HEK293T (cell line): Measurements from ENCODE around the gene GJC1.

Experiments used
- CTCF ChIA-PET: fragments of 350-600 bp; formaldehyde crosslinking; extraction: SDS; loops from one replicate; lab custom pipeline; 2021; ENCODE audit warnings: antibody characterized with exemption, inconsistent platforms; lab: Yijun Ruan, JAX
- POLR2A ChIA-PET: fragments of 350-600 bp; formaldehyde crosslinking; extraction: SDS; loops from one replicate; lab custom pipeline; 2020; ENCODE audit warnings: antibody characterized with exemption, inconsistent platforms; lab: Yijun Ruan, JAX
- DNase-seq: peaks from one replicate; pipeline ENCODE4 v3.0.0; 2012; ENCODE audit warnings: mixed read lengths; ENCODE audit errors: extremely low spot score
- ARNT ChIP-seq: fragments of 450-650 bp; IDR thresholded peaks from 2 replicates; pipeline ENCODE4 v1.6.1; 2017; ENCODE audit warnings: mild to moderate bottlenecking
- BHLHE40 ChIP-seq: fragments of 450-650 bp; IDR thresholded peaks from 2 replicates; pipeline ENCODE4 v1.6.1; 2016; ENCODE audit warnings: mild to moderate bottlenecking, moderate library complexity, borderline replicate concordance
- CTBP1 ChIP-seq: fragments of 450-650 bp; IDR thresholded peaks from 2 replicates; pipeline ENCODE4 v1.6.1; 2016; ENCODE audit warnings: borderline replicate concordance
- ELF4 ChIP-seq: fragments of 450-650 bp; IDR thresholded peaks from 2 replicates; pipeline ENCODE4 v1.6.1; 2017; ENCODE audit warnings: antibody characterized with exemption
- FOXA1 ChIP-seq: fragments of 450-650 bp; IDR thresholded peaks from 2 replicates; pipeline ENCODE4 v1.6.1; 2016; ENCODE audit warnings: mild to moderate bottlenecking
- FOXK2 ChIP-seq: fragments of 450-650 bp; IDR thresholded peaks from 2 replicates; pipeline ENCODE4 v1.6.1; 2016; ENCODE audit warnings: mild to moderate bottlenecking
- FOXM1 ChIP-seq: fragments of 450-650 bp; IDR thresholded peaks from 2 replicates; pipeline ENCODE4 v1.6.1; 2017; ENCODE audit warnings: mild to moderate bottlenecking, borderline replicate concordance
- HDGF ChIP-seq: fragments of 450-650 bp; IDR thresholded peaks from 2 replicates; pipeline ENCODE4 v1.6.1; 2017; ENCODE audit warnings: antibody characterized with exemption, borderline replicate concordance
- L3MBTL2 ChIP-seq: fragments of 450-650 bp; conservative IDR thresholded peaks from 2 replicates; pipeline ENCODE4 v1.6.1; 2016; ENCODE audit warnings: mild to moderate bottlenecking
- LEF1 ChIP-seq: fragments of 450-650 bp; IDR thresholded peaks from 2 replicates; pipeline ENCODE4 v1.6.1; 2017; ENCODE audit warnings: mild to moderate bottlenecking, borderline replicate concordance
- NFRKB ChIP-seq: fragments of 450-650 bp; IDR thresholded peaks from 2 replicates; pipeline ENCODE4 v1.6.1; 2016; ENCODE audit warnings: mild to moderate bottlenecking, moderate library complexity
- SP1 ChIP-seq: fragments of 450-650 bp; IDR thresholded peaks from 2 replicates; pipeline ENCODE4 v1.6.1; 2017
- SUZ12 ChIP-seq: fragments of 450-650 bp; IDR thresholded peaks from 2 replicates; pipeline ENCODE4 v1.6.1; 2016; ENCODE audit warnings: mild to moderate bottlenecking
- TARDBP ChIP-seq: fragments of 450-650 bp; IDR thresholded peaks from 2 replicates; pipeline ENCODE4 v1.6.1; 2016
- ZNF384 ChIP-seq: fragments of 450-650 bp; IDR thresholded peaks from 2 replicates; pipeline ENCODE4 v1.6.1; 2016
- TF ChIP-seq, protein P1 (sequence below): fragments of 450-650 bp; IDR thresholded peaks from 2 replicates; pipeline ENCODE4 v1.6.1; 2016

Gene GJC1

DNA sequence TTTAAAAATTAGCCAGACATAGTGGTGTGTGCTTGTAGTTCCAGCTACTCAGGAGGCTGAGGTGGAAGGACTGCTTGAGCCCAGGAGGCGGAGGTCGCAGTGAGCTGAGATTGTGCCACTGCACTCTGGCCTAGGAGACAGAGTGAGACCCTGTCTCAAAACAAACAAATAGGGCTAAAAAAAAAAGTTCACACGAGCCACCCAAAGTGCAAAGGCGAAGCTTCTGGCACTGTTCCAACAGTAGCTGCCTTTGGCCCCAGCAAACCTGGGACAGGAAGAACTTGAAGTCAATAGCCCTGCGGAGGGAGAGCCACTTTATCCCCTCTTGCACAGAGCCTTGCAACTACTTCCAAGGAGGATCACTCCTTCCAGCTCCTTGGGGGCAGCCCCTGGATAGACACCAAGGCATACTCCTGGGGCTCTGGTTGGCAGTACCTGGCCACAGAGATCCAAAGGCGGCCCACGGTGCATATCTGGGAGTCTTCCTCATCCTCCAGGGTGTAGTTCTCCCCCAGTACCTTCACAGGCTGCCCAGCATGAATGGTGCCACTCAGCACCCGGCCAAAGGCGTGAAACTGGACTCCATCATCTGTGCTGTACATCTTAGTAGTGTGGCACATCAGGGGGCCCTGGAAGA lies 32.3 kb upstream of the GJC1 start:
- ChIA-PET POLR2A (interaction anchor here (1.4 kb wide), 1 partner anchor 87 kb away, joined by 6 read pairs; no protein-coding TSS in a partner anchor), CTCF (interaction anchor here (0.8 to 2.2 kb wide), 2 partner anchors 83 to 85 kb away, joined by 8 to 10 read pairs; no protein-coding TSS in a partner anchor)
- no peak for DNase-seq
- TF ChIP-seq FOXM1 (no peak), LEF1 (no peak), ZNF384 (no peak), FOXK2 (no peak), HDGF (no peak), CTBP1 (no peak), ARNT (no peak), L3MBTL2 (no peak)

DNA sequence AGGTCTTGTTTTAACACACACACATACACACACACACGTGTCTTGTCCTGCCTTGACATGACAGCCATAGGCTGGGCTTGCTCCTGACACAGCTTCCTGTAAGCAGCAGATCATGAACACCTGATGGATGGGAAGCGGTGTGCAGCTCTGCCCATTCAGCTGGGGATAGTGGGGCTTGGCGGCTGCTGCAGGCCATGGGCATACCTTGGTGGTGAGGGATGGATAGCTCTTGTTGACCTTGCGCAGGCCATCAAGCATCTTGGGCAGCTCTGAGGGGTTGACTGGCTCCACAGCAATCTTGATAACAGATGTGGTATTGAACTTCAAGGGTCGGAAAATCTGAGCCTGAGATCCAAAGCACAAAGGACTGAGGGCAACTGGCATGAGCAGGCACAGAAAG lies 29.6 kb upstream of the GJC1 start:
- CTCF ChIA-PET: no interaction called here
- no peak for TF ChIP-seq FOXM1
- TF ChIP-seq SP1: no peak
- TF ChIP-seq BHLHE40: no peak
- no peak for TF ChIP-seq HDGF
- POLR2A ChIA-PET: interaction anchor here (1.6 kb wide), 1 partner anchor 84 kb away, joined by 4 read pairs; no protein-coding TSS in a partner anchor
- DNase-seq: no peak

DNA sequence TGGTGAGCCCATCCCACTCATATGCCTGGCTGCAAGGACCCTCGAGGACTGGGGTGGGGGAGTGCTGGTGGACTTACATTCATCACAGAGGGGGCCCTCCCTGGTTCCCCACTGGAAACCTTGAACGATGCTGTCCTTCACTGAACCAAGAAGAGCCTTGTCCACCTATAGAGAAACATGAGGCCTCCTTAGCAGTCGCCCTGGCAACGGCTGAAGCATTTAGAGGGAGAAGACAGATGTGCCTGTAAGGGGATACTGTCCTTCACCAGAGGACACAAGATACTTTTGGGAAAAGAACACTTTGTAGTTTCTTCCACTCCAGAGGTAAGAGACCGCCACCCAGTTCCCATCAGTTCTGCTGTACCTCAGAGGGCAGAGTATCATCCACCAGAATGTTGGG lies 24.1 kb upstream of the GJC1 start:
- ChIA-PET CTCF (no interaction called here), POLR2A (no interaction called here)
- no peak for DNase-seq
- TF ChIP-seq L3MBTL2 (no peak), CTBP1 (no peak), ELF4 (no peak), NFRKB (no peak), SP1 (no peak), TARDBP (no peak), FOXK2 (no peak), ZNF384 (no peak), HDGF (no peak), FOXA1 (no peak)
- TF ChIP-seq, protein P1, sequence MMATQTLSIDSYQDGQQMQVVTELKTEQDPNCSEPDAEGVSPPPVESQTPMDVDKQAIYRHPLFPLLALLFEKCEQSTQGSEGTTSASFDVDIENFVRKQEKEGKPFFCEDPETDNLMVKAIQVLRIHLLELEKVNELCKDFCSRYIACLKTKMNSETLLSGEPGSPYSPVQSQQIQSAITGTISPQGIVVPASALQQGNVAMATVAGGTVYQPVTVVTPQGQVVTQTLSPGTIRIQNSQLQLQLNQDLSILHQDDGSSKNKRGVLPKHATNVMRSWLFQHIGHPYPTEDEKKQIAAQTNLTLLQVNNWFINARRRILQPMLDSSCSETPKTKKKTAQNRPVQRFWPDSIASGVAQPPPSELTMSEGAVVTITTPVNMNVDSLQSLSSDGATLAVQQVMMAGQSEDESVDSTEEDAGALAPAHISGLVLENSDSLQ: no peak

DNA sequence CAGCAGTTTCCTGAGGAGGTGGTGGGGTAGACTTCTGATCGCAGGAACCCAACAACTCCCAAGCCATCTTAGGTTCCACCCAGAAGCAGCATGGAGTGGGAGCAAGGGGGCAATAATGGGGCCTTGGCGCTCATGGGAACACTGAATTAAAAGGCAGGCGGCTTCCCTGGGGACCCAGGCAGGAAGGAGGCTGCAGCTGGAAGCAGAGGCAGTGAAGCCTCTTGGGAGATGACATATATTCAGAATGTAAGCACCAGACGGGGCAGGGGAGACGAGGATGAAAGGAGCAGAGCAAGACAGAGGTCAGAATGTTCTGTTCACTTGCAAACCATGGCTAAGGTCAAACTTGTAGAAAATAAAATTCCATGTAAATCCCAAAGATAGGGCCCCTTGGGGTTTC lies 20.5 kb upstream of the GJC1 start:
- no peak for TF ChIP-seq LEF1
- no peak for TF ChIP-seq SUZ12
- TF ChIP-seq ELF4: no peak
- TF ChIP-seq, protein P1: no peak
- TF ChIP-seq FOXK2: no peak
- no peak for DNase-seq
- CTCF ChIA-PET: interaction anchor here (1.2 to 1.8 kb wide), 2 partner anchors 19 to 71 kb away, joined by 3 to 5 read pairs; no protein-coding TSS in a partner anchor
- POLR2A ChIA-PET: no interaction called here

DNA sequence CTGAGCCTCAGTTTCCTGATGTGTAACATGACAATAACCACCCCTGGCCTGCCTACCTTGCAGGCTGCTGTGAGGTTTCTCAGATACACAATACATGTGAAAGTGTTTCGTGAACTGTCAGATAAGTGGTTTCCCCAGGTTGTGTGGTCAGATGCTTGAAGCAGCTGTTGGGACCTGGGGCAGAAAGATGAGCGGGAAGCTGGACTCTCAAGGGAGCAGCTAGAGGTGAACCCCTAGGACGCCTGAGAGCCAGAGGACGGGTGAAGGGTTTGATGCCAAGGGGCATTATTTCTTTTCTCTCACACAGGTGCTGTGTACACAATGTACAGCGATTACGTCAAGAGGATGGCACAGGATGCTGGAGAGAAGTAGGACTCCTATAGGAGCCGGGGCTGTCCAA lies 19.9 kb upstream of the GJC1 start:
- POLR2A ChIA-PET: no interaction called here

DNA sequence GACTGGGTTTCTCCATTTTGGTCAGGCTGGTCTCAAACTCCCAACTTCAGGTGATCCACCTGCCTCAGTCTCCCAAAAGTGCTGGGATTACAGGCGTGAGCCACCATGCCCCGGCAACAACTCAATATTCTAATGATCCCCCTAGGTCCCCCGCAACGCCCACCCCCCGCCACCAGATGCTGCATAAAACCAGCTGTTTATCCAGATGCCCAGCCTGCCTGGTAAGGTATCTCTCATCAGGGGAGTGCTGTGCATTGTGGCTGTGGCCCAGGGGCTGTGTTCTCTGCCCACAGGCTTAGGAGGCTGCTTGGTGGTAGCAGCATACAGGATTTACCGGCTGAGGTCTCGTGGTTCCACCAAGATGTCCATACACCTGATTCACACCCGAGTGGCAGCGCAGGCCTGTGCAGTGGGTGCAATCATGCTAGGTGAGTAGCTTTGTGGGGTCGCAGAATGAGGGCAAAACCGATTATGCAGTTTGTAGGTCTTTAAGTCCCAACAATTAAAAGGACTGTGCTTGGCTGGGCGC lies 18.9 kb upstream of the GJC1 start:
- ChIA-PET CTCF (no interaction called here), POLR2A (no interaction called here)
- no peak for DNase-seq
- TF ChIP-seq FOXK2 (no peak), L3MBTL2 (no peak), ARNT (no peak), FOXM1 (no peak), FOXA1 (no peak), SP1 (no peak), CTBP1 (no peak)

More for the DNA sequence above, 19.9 kb upstream of the GJC1 start:
- CTCF ChIA-PET: interaction anchor here (1.8 kb wide), 1 partner anchor 70 kb away, joined by 5 read pairs; no protein-coding TSS in a partner anchor
- no peak for DNase-seq
- TF ChIP-seq SUZ12: no peak

DNA sequence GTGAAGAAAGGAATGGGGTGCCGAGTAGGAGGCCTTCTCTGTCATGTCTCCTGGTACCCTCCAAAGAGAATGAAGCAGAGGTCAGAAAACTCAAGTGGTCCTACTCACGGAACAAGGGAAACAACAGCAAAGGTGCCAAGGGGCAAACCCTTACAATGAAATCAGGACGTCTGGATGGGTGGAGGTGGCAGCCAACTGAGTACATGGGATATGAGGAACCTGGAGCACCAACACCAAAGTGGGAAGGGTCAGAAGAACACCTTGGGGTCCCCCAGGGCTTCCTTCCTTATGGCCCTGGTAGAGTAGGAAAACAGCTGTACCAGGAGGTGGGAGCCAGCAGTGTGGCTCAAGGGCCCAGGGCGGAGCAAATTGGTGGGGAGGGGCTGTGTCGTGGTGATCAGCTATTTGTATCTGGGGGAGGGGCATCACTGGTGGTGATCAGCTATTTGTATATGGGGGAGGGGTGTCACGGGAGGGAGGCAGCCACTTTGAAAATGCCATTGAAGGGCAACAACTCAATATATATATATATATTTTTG lies 18.2 kb upstream of the GJC1 start:
- ChIA-PET POLR2A (no interaction called here), CTCF (no interaction called here)
- TF ChIP-seq TARDBP (no peak), FOXM1 (no peak), ARNT (no peak), LEF1 (no peak), ELF4 (no peak), SP1 (no peak), FOXA1 (no peak), CTBP1 (no peak), ZNF384 (no peak), HDGF (no peak)
- TF ChIP-seq, protein P1: no peak
- no peak for DNase-seq
